GM20431 (cell line): ENCODE results near the gene TXLNB.

ENCODE experiments used
- in situ Hi-C: fragments of 300-500 bp; cut with MseI, MboI; formaldehyde crosslinking; loops from one replicate; pipeline ENCODE4 v1.15.0; 2020; ENCODE audit warnings: low sequenced_read_pairs; ENCODE audit not compliant: unreplicated experiment

TXLNB gene

GRCh38 chr6:139291813-139292619, at the start of gene TXLNB:
TXLNB (minus strand) TSS chr6:139291998; CDS start chr6:139288899, 3,099 bp downstream.
- in situ Hi-C loops, result no loop called here

GRCh38 chr6:139341060-139341459, 49.3 kb upstream of the TXLNB start:
- in situ Hi-C loops, result no loop called here

- in situ Hi-C loops, result no loop called here
These were observed 47.0 kb upstream of the TXLNB start for GRCh38 chr6:139338795-139339194.

- in situ Hi-C loops, result no loop called here
These were observed 46.0 kb upstream of the TXLNB start for GRCh38 chr6:139337830-139338229.

- in situ Hi-C loops, result no loop called here
These were observed 45.2 kb upstream of the TXLNB start for GRCh38 chr6:139337001-139337400.

- in situ Hi-C loops, result no loop called here
These were observed 44.7 kb upstream of the TXLNB start for GRCh38 chr6:139336488-139336887.

GRCh38 chr6:139335447-139336210, 43.8 kb upstream of the TXLNB start:
- in situ Hi-C loops, result no loop called here

- in situ Hi-C loops, result no loop called here
These were observed 43.1 kb upstream of the TXLNB start for GRCh38 chr6:139334806-139335446.

GRCh38 chr6:139330826-139331500, 39.2 kb upstream of the TXLNB start:
- in situ Hi-C loops, result no loop called here

GRCh38 chr6:139330306-139330705, 38.5 kb upstream of the TXLNB start:
- in situ Hi-C loops, result no loop called here

- in situ Hi-C loops, result no loop called here
These were observed 37.4 kb upstream of the TXLNB start for GRCh38 chr6:139329224-139329623.

GRCh38 chr6:139327038-139327437, 35.2 kb upstream of the TXLNB start:
- in situ Hi-C loops, result no loop called here

GRCh38 chr6:139325686-139326085, 33.9 kb upstream of the TXLNB start:
- in situ Hi-C loops, result no loop called here

GRCh38 chr6:139325125-139325524, 33.3 kb upstream of the TXLNB start:
- in situ Hi-C loops, result no loop called here

GRCh38 chr6:139324301-139324555, 32.4 kb upstream of the TXLNB start:
- in situ Hi-C loops, result no loop called here

GRCh38 chr6:139323511-139324300, 31.9 kb upstream of the TXLNB start:
- in situ Hi-C loops, result no loop called here

GRCh38 chr6:139320081-139320480, 28.3 kb upstream of the TXLNB start:
- in situ Hi-C loops, result no loop called here

GRCh38 chr6:139316622-139317317, 25.0 kb upstream of the TXLNB start:
- in situ Hi-C loops, result no loop called here

- in situ Hi-C loops, result no loop called here
These were observed 22.2 kb upstream of the TXLNB start for GRCh38 chr6:139313784-139314545.
